ENCODE results near the gene THSD7B. TPM values are rescaled to one million over a fixed set of nuclear protein-coding genes. Genes with fewer than 3 reads are reported as not detected.

Gene THSD7B
- total and polyA plus RNA-seq, 2 of the 8 experiments (the other 6 are each of a cell fraction or from before 2014, with no cell fraction given) = 0.60 to 2.9 TPM

DNA sequence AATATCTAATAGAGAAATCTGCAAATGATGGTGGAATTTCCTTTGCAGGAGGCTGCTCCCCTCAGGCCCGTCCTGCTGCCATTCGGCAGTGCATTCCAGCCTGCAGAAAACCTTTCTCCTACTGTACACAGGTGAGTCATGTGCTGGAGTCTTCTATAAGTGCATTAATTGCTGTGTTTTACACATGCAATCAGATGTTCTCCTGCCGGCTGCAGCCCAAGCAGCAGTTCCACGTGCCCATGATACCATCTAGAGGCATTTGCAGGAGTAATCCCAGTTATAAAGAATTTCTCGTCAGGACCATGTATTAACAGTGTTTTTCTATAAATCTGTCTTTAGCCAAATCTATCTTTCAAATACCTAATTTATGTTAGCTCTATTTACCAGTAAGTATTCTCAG lies 894.3 kb downstream of the THSD7B start:
- POLR2A ChIA-PET (ENCODE audit: partially characterized antibody) = no interaction called here
- H3K79me2 ChIP-seq (ENCODE audit: control insufficient read depth in 1 of 2, insufficient read depth in 2 of 2, low read length in 2 of 2) = no peaks in the 10 kb centered on the region
- WGBS, 2 experiments (ENCODE audit: extremely low coverage in 1 of 2, insufficient coverage in 1 of 2, insufficient read length in 1 of 2, insufficient replicate concordance in 2 of 2, low coverage in 1 of 2, low lambda C conversion rate in 2 of 2, missing lambda C conversion rate in 1 of 2) = 87% methylated on average over 5 of the region's 5 CpGs; no CpG with 5 or more reads in 1 of the 2 experiments
- CTCF ChIA-PET (ENCODE audit: partially characterized antibody) = interaction anchor here (0.6 to 1.7 kb wide), 5 partner anchors 18 to 704 kb away, joined by 3 to 5 read pairs (median 3); no protein-coding TSS in a partner anchor
- no peaks in the 10 kb centered on the region for H3K9me3 ChIP-seq (ENCODE audit: insufficient read depth in 2 of 2, low read depth in 1 of 2, low read length in 1 of 2)
- H2BK120ac ChIP-seq (replicated peaks; ENCODE audit: low read depth, low read length) = no peak overlapping the region
- H3K14ac ChIP-seq (ENCODE audit: insufficient read length) = no peak overlapping the region
- no peaks in the 10 kb centered on the region for H4K20me1 ChIP-seq (replicated peaks in 1 of 2; ENCODE audit: control insufficient read depth in 1 of 2, insufficient read depth in 2 of 2, low read length in 2 of 2)
- no peaks in the 10 kb centered on the region for H3K23me2 ChIP-seq (ENCODE audit: low read depth, low read length)
- no peak overlapping the region for H4K8ac ChIP-seq (ENCODE audit: extremely low read depth, insufficient read depth, low read length)
- DNase-seq (ENCODE audit: low read depth in 1 of 2, low spot score in 2 of 2) (no peak), FAIRE-seq (no peak)
- TF ChIP-seq SP2 (IDR thresholded peaks at IDR 0.05; ENCODE audit: low read length) (no peak), RAD21 (IDR thresholded peaks at IDR 0.05 in 1 of 2, conservative IDR thresholded peaks at IDR 0.05 in 1 of 2; ENCODE audit: low read depth in 2 of 2, low read length in 2 of 2) (peak; percentile 62 to 68)
- TF ChIP-seq, protein P1, sequence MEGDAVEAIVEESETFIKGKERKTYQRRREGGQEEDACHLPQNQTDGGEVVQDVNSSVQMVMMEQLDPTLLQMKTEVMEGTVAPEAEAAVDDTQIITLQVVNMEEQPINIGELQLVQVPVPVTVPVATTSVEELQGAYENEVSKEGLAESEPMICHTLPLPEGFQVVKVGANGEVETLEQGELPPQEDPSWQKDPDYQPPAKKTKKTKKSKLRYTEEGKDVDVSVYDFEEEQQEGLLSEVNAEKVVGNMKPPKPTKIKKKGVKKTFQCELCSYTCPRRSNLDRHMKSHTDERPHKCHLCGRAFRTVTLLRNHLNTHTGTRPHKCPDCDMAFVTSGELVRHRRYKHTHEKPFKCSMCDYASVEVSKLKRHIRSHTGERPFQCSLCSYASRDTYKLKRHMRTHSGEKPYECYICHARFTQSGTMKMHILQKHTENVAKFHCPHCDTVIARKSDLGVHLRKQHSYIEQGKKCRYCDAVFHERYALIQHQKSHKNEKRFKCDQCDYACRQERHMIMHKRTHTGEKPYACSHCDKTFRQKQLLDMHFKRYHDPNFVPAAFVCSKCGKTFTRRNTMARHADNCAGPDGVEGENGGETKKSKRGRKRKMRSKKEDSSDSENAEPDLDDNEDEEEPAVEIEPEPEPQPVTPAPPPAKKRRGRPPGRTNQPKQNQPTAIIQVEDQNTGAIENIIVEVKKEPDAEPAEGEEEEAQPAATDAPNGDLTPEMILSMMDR (IDR thresholded peaks at IDR 0.05; ENCODE audit: control extremely low read depth in 1 of 3, insufficient read depth in 1 of 3, low read depth in 1 of 3, low read length in 3 of 3) = peak in 2 of 3 experiments; percentile 18 to 23; a peak in 2 of 4 replicates
- no peaks in the 10 kb centered on the region for H3K36me3 ChIP-seq (ENCODE audit: control insufficient read depth in 2 of 4, insufficient read depth in 4 of 4, low read length in 3 of 4)
- no peaks in the 10 kb centered on the region for H3K4me1 ChIP-seq (replicated peaks in 1 of 4; ENCODE audit: control insufficient read depth in 3 of 4, insufficient read depth in 4 of 4, low read length in 3 of 4)
- H2AFZ ChIP-seq (ENCODE audit: low read length) = no peak overlapping the region
- H3K18ac ChIP-seq (ENCODE audit: extremely low read depth, low read length) = no peak overlapping the region
- no peaks in the 10 kb centered on the region for H3K27me3 ChIP-seq (replicated peaks in 1 of 4; ENCODE audit: control insufficient read depth in 3 of 4, extremely low read depth in 1 of 4, insufficient read depth in 3 of 4, low read length in 3 of 4)
- H3K4ac ChIP-seq (replicated peaks; ENCODE audit: insufficient read length, low read depth, low read length) = no peak overlapping the region
- H2BK12ac ChIP-seq (ENCODE audit: low read depth, low read length) = no peak overlapping the region
- no peaks in the 10 kb centered on the region for H3K79me1 ChIP-seq (ENCODE audit: low read depth, low read length)
- no peak overlapping the region for H3K23ac ChIP-seq (ENCODE audit: insufficient read length)
- H3K9ac ChIP-seq (replicated peaks in 1 of 4; ENCODE audit: extremely low read depth in 1 of 4, low read depth in 3 of 4, low read length in 3 of 4) = no peak overlapping the region
- no peak overlapping the region for H2BK20ac ChIP-seq (ENCODE audit: low read length)
- H4K91ac ChIP-seq (replicated peaks; ENCODE audit: insufficient read length, low read length) = no peak overlapping the region
- H2BK15ac ChIP-seq (ENCODE audit: low read length) = no peak overlapping the region
- H2AK5ac ChIP-seq (ENCODE audit: low read depth, low read length) = no peak overlapping the region
- no peak overlapping the region for H3K56ac ChIP-seq (replicated peaks; ENCODE audit: insufficient read length, low read depth, low read length)
- H3K4me2 ChIP-seq (ENCODE audit: insufficient read depth in 1 of 2, low read depth in 2 of 2, low read length in 2 of 2) = no peak overlapping the region
- no peak overlapping the region for H3K27ac ChIP-seq (ENCODE audit: low read depth, low read length)
- no peak overlapping the region for H4K5ac ChIP-seq (ENCODE audit: insufficient read length, low read depth, low read length)
- no peak overlapping the region for H2BK5ac ChIP-seq (ENCODE audit: low read depth, low read length)
- H3K4me3 ChIP-seq (ENCODE audit: extremely low read depth in 1 of 4, insufficient read depth in 2 of 4, low read depth in 3 of 4, low read length in 4 of 4) = no peak overlapping the region
